GM12872 (cell line): ENCODE measurements around the gene PCSK2.

ENCODE experiments used
- CTCF ChIP-seq: IDR thresholded peaks from 3 replicates; pipeline ENCODE4 v1.5.1; 2011; ENCODE audit warnings: low read depth, mild to moderate bottlenecking, low read length, moderate library complexity; ENCODE audit not compliant: insufficient read depth

PCSK2 gene

GRCh38 chr20:17377231-17377630 is 150.4 kb downstream of the PCSK2 start:
- TF ChIP-seq CTCF, result no peak

GRCh38 chr20:17379651-17380050 is 152.8 kb downstream of the PCSK2 start:
- TF ChIP-seq CTCF, result no peak

GRCh38 chr20:17380801-17381200 is 154.0 kb downstream of the PCSK2 start:
- no peak for TF ChIP-seq CTCF

- no peak for TF ChIP-seq CTCF
These were observed 154.9 kb downstream of the PCSK2 start for GRCh38 chr20:17381724-17382123.

- TF ChIP-seq CTCF, result no peak
These were observed 159.0 kb downstream of the PCSK2 start for GRCh38 chr20:17385798-17386197.

GRCh38 chr20:17390655-17391054 is 163.8 kb downstream of the PCSK2 start:
- no peak for TF ChIP-seq CTCF

DNA sequence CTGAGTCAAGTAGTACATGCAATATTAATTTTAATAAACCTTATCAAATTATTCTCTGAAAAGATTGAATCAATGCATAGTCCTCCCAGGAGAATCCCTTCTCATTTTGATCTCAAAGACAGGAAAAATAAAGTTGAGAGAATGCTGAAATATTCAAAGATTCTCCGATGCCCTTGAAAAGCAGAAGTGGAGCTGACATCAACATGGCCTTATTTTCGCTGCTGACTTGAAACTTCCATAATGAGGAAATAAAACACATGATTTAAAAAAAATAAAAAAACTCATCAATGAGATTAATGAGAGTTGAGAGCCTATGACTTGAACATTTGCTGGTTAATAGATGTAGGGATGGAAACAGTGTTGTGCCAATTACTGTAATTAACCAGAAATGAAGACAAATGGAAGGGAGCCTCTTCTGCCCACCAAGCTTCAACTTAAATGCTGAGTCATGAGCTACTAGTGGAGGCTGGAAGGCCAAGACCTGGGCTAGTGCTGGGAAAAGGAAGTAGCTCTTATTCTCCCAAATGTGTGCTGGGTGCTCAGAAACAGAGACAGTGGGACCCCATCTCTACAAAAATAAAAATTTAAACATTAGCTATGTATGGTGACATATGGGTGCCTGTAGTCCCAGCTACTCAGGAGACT is 164.4 kb downstream of the PCSK2 start:
- no peak for TF ChIP-seq CTCF
